22Rv1 (cell line): ENCODE measurements around the gene ETNK1.

Experiments used
- H3K27ac ChIP-seq: fragments of 450-650 bp; 2 replicates; pipeline ENCODE4 v1.5.1; 2017
- CTCF ChIP-seq: fragments of 450-650 bp; IDR thresholded peaks from 2 replicates; pipeline ENCODE4 v1.5.1; 2017; ENCODE audit warnings: mild to moderate bottlenecking
- ZFX ChIP-seq: fragments of 450-650 bp; IDR thresholded peaks from 2 replicates; pipeline ENCODE4 v1.6.1; 2017; ENCODE audit warnings: antibody characterized with exemption, borderline replicate concordance

Gene ETNK1

GRCh38 chr12:22709292-22709691, 84.3 kb downstream of the ETNK1 start:
- H3K27ac ChIP-seq, result no peak overlapping the region
- TF ChIP-seq ZFX (no peak), CTCF (peak; percentile 65)

GRCh38 chr12:22712083-22712482, 87.1 kb downstream of the ETNK1 start:
- no peak for TF ChIP-seq ZFX
- no peak for TF ChIP-seq CTCF
- H3K27ac ChIP-seq, result no peak overlapping the region

GRCh38 chr12:22715254-22715653, 90.3 kb downstream of the ETNK1 start:
- TF ChIP-seq CTCF (no peak), ZFX (no peak)
- no peak overlapping the region for H3K27ac ChIP-seq

GRCh38 chr12:22719745-22720144, 94.8 kb downstream of the ETNK1 start:
- H3K27ac ChIP-seq, result no peak overlapping the region
- TF ChIP-seq CTCF (no peak), ZFX (no peak)

- H3K27ac ChIP-seq, result no peak overlapping the region
- TF ChIP-seq CTCF, result no peak
- no peak for TF ChIP-seq ZFX
Measured at GRCh38 chr12:22722081-22722480, 97.1 kb downstream of the ETNK1 start.

GRCh38 chr12:22722779-22723178, 97.8 kb downstream of the ETNK1 start:
- no peak overlapping the region for H3K27ac ChIP-seq
- TF ChIP-seq CTCF (no peak), ZFX (no peak)

- TF ChIP-seq ZFX, result no peak
- no peak for TF ChIP-seq CTCF
- no peak overlapping the region for H3K27ac ChIP-seq
Measured at GRCh38 chr12:22728987-22729386, 104.0 kb downstream of the ETNK1 start.
